Neural crest cell (in vitro differentiated cells): ENCODE results near the gene ARHGEF17. TPM values are rescaled to one million over a fixed set of nuclear protein-coding genes. Genes with fewer than 3 reads are reported as not detected.

Source experiments
- DNase-seq: peaks from one replicate; pipeline ENCODE4 v3.0.0; 2021; ENCODE audit warnings: low read depth, mixed read lengths, low spot score
- H3K27ac Mint-ChIP-seq: one replicate; pipeline ENCODE4 v1.8.0; 2021; ENCODE audit warnings: mild to moderate bottlenecking, mixed read lengths; ENCODE audit not compliant: unreplicated experiment
- H3K27me3 Mint-ChIP-seq: 2 replicates; pipeline ENCODE4 v1.8.0; 2021; ENCODE audit warnings: low read depth, mild to moderate bottlenecking, mixed read lengths
- H3K36me3 Mint-ChIP-seq: 2 replicates; pipeline ENCODE4 v1.8.0; 2021; ENCODE audit warnings: low read depth, mild to moderate bottlenecking, mixed read lengths
- H3K4me1 Mint-ChIP-seq: 2 replicates; pipeline ENCODE4 v1.8.0; 2021; ENCODE audit warnings: mixed read lengths
- H3K4me3 Mint-ChIP-seq: one replicate; pipeline ENCODE4 v1.8.0; 2021; ENCODE audit warnings: mild to moderate bottlenecking, mixed read lengths
- H3K9me3 Mint-ChIP-seq: 2 replicates; pipeline ENCODE4 v1.8.0; 2021; ENCODE audit warnings: mixed read lengths
- CTCF ChIP-seq: fragments of 200-600 bp; sonication (generic); conservative IDR thresholded peaks from 2 replicates; pipeline ENCODE4 v1.5.0; 2021; ENCODE audit warnings: antibody characterized with exemption, mild to moderate bottlenecking
- total RNA-seq: library from RNA; stranded (reverse); gene quantifications from 2 replicates; pipeline ENCODE4 v1.2.1, GENCODE V29; 2021

Gene ARHGEF17
- total RNA-seq, 1 donor from 2014 or later: 55.7 TPM

DNA sequence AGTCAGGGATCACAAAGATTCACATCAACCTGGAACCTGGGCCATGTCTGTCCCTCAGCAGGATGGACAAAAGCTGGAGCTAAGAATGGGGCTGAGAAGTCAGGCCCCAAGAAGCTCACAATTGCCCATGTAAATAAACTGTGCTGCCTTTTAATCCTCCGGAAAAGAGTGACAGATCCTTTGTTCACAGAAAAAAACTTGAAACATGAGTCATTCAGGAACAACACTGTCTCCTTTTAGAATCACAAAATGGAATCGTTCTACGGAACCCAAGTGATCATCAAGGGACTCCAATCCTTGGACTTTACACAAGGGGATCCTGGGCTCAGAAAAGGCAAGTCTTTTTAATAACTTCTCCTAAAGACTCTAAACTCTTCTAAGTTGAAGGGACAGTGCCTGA, 104.2 kb downstream of the ARHGEF17 start:
- H3K36me3 Mint-ChIP-seq: peaks cover 26% of the 10 kb centered on the region
- peak overlapping the region; percentile 27 for H3K4me3 Mint-ChIP-seq
- no peak for TF ChIP-seq CTCF
- no peaks in the 10 kb centered on the region for H3K27me3 Mint-ChIP-seq
- H3K9me3 Mint-ChIP-seq: no peaks in the 10 kb centered on the region
- no peak for DNase-seq
- H3K4me1 Mint-ChIP-seq: peaks cover 36% of the 10 kb centered on the region
- no peak overlapping the region for H3K27ac Mint-ChIP-seq

DNA sequence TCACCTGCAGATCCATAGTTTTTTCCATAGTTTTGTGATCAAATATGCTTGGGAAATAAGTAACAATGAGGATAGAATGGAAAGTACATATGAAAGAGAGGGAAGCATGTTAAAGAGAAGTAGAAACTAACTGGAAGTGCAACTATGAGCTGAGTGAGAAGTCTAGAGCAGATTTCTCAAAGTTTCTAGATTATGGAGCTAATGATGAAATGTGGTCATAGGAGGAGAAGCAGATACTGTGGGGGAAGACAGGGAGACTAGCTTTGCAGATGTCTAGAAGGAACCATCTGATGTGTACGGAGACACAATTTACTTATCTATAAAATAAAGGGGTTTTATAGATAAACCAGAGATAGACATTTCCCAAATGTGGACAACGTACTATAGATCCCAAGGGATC, 105.2 kb downstream of the ARHGEF17 start:
- H3K9me3 Mint-ChIP-seq: no peaks in the 10 kb centered on the region
- H3K4me3 Mint-ChIP-seq: no peak overlapping the region
- peaks cover 36% of the 10 kb centered on the region for H3K4me1 Mint-ChIP-seq
- H3K27me3 Mint-ChIP-seq: no peaks in the 10 kb centered on the region
- H3K27ac Mint-ChIP-seq: no peak overlapping the region
- DNase-seq: no peak
- peaks cover 32% of the 10 kb centered on the region for H3K36me3 Mint-ChIP-seq
- no peak for TF ChIP-seq CTCF

- Mint-ChIP-seq H3K36me3 (peaks cover 25% of the 10 kb centered on the region), H3K27me3 (no peaks in the 10 kb centered on the region), H3K4me1 (peaks cover 36% of the 10 kb centered on the region), H3K9me3 (no peaks in the 10 kb centered on the region), H3K4me3 (no peak overlapping the region), H3K27ac (peak overlapping the region; percentile 3)
- DNase-seq: no peak
- no peak for TF ChIP-seq CTCF
These were observed 107.0 kb downstream of the ARHGEF17 start for GRCh38 chr11:73414977-73415651.

GRCh38 chr11:73415854-73416615, 108.0 kb downstream of the ARHGEF17 start:
- no peak for TF ChIP-seq CTCF

DNA sequence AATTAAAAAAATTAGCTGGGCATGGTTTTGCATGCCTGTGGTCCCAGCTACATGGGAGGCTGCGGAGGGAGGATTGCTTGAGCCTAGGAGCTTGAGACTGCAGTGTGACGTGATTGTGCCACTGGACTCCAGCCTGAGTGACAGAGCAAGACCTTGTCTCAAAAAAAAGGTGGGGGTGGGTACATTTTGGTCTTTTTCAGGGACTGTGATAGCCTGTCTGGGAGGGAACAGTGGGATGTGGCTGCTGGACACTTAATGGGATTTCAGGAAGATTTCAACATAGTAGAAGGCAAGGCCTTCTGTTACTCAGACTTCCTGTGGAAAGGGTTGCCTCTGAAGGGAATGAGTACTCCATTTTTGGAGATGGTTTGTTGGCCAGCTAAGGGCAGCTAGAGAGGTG, 108.7 kb downstream of the ARHGEF17 start:
- TF ChIP-seq CTCF: no peak
- Mint-ChIP-seq H3K4me1 (peaks cover 34% of the 10 kb centered on the region), H3K4me3 (no peak overlapping the region), H3K9me3 (no peaks in the 10 kb centered on the region), H3K36me3 (peaks cover 19% of the 10 kb centered on the region), H3K27ac (no peak overlapping the region), H3K27me3 (no peaks in the 10 kb centered on the region)
- no peak for DNase-seq

More at GRCh38 chr11:73415854-73416615, 108.0 kb downstream of the ARHGEF17 start:
- Mint-ChIP-seq H3K27ac (no peak overlapping the region), H3K4me3 (no peak overlapping the region), H3K36me3 (peaks cover 23% of the 10 kb centered on the region), H3K9me3 (no peaks in the 10 kb centered on the region), H3K27me3 (no peaks in the 10 kb centered on the region), H3K4me1 (peaks cover 36% of the 10 kb centered on the region)
- no peak for DNase-seq

Other genes with a start within 250 kb of the ARHGEF17 start
- gene FCHSD2, start 166.0 kb upstream of the ARHGEF17 start, total RNA-seq: 32.2 and 34.4 TPM in 2 replicates
- 0.14 and 0.27 TPM in 2 replicates for gene P2RY2, start 90.0 kb upstream of the ARHGEF17 start, total RNA-seq
- not detected in 2 replicates for gene P2RY6, start 35.9 kb upstream of the ARHGEF17 start, total RNA-seq
- gene RELT, start 68.1 kb downstream of the ARHGEF17 start, total RNA-seq: 18.4 and 20.9 TPM in 2 replicates